HepG2 (cell line): Measurements from ENCODE around the gene ZNF683. TPM values are rescaled to one million over a fixed set of nuclear protein-coding genes. Genes with fewer than 3 reads are reported as not detected.

Source experiments
- HOXD1 ChIP-seq: sonication (generic); formaldehyde crosslinking; IDR thresholded peaks from 2 replicates; pipeline ENCODE4 v1.5.0; 2020; ENCODE audit warnings: missing genetic modification reagents
- MATR3 ChIP-seq: sonication (generic); formaldehyde crosslinking; IDR thresholded peaks from 2 replicates; pipeline ENCODE4 v1.4.0; 2020; ENCODE audit warnings: missing genetic modification reagents
- NFE2 ChIP-seq: sonication (generic); formaldehyde crosslinking; IDR thresholded peaks from 2 replicates; pipeline ENCODE4 v1.4.0; 2020; ENCODE audit warnings: missing genetic modification reagents
- PAX8 ChIP-seq: sonication (generic); formaldehyde crosslinking; IDR thresholded peaks from 2 replicates; pipeline ENCODE4 v1.8.0; 2022; ENCODE audit warnings: mild to moderate bottlenecking, missing genetic modification reagents, borderline replicate concordance
- PCBP2 ChIP-seq: fragments of 200-400 bp; formaldehyde crosslinking; optimal IDR thresholded peaks from 2 replicates; pipeline ENCODE3; 2018; ENCODE audit warnings: low read length, low read depth; ENCODE audit not compliant: poor library complexity, severe bottlenecking
- PHF5A ChIP-seq: IDR thresholded peaks from one replicate; pipeline ENCODE4 v1.6.1; 2018; ENCODE audit warnings: low read depth, missing genetic modification reagents; ENCODE audit not compliant: unreplicated experiment
- RNF2 ChIP-seq: fragments of 450-650 bp; conservative IDR thresholded peaks from 2 replicates; pipeline ENCODE4 v1.6.1; 2016; ENCODE audit warnings: low read depth
- ZNF143 ChIP-seq: sonication (generic); formaldehyde crosslinking; IDR thresholded peaks from 2 replicates; pipeline ENCODE4 v1.4.0; 2020; ENCODE audit warnings: missing genetic modification reagents
- ZNF546 ChIP-seq: sonication (generic); formaldehyde crosslinking; conservative IDR thresholded peaks from 2 replicates; pipeline ENCODE4 v1.8.1; 2023; ENCODE audit warnings: mild to moderate bottlenecking, missing genetic modification reagents
- ZNF749 ChIP-seq: sonication (generic); formaldehyde crosslinking; IDR thresholded peaks from 2 replicates; pipeline ENCODE4 v1.8.0; 2022; ENCODE audit warnings: mild to moderate bottlenecking, missing genetic modification reagents, moderate library complexity, borderline replicate concordance
- polyA plus RNA-seq, 8 experiments: library from polyadenylated mRNA; depleted of rRNA in 3 of 8; stranded (reverse) in 7 of 8; unstranded in 1 of 8; fragments of >200 nt; fragmentation: Illumina TruSeq in 4 of 8; extraction: Trizol in 4 of 8; gene quantifications; 2 replicates each; pipeline versions ENCODE4 v1.2.1 to v1.2.3, GENCODE V29; 2011 to 2016; ENCODE audit warnings: low read depth in 4 of 8, missing spikeins in 1 of 8, mixed read lengths in 1 of 8; ENCODE audit not compliant: insufficient read depth in 1 of 8
- total RNA-seq, 5 experiments: library from RNA; depleted of rRNA; stranded (reverse); fragments of >200 nt; fragmentation: Illumina TruSeq; extraction: Trizol; gene quantifications; 2 replicates each; pipeline ENCODE4 v1.2.3, GENCODE V29; 2016; ENCODE audit warnings: low read depth in 1 of 5
- TF ChIP-seq, protein P1 (sequence below): sonication (generic); formaldehyde crosslinking; IDR thresholded peaks from 2 replicates; pipeline ENCODE4 v1.8.0; 2022; ENCODE audit warnings: mild to moderate bottlenecking, missing genetic modification reagents, moderate library complexity
- TF ChIP-seq, protein P2 (sequence below), 2 experiments: fragments of 450-650 bp in 1 of 2; sonication (generic) in 1 of 2; formaldehyde crosslinking; IDR thresholded peaks; 2 replicates each; pipeline versions ENCODE4 v1.5.0 to v1.8.0; 2020 to 2022; ENCODE audit warnings: mild to moderate bottlenecking in 1 of 2, missing genetic modification reagents in 1 of 2
- TF ChIP-seq, protein P3 (sequence below): sonication (generic); formaldehyde crosslinking; IDR thresholded peaks from 2 replicates; pipeline ENCODE4 v1.4.0; 2020; ENCODE audit warnings: missing genetic modification reagents
- TF ChIP-seq, protein P4 (sequence below): sonication (generic); formaldehyde crosslinking; IDR thresholded peaks from 2 replicates; pipeline ENCODE4 v1.4.0; 2020; ENCODE audit warnings: low read depth, missing genetic modification reagents
- TF ChIP-seq, protein P5 (sequence below): sonication (generic); formaldehyde crosslinking; IDR thresholded peaks from 2 replicates; pipeline ENCODE4 v1.4.0; 2020; ENCODE audit warnings: missing genetic modification reagents, low read depth, mild to moderate bottlenecking, borderline replicate concordance
- TF ChIP-seq, protein P6 (sequence below): sonication (generic); formaldehyde crosslinking; IDR thresholded peaks from 2 replicates; pipeline ENCODE4 v1.4.0; 2020; ENCODE audit warnings: mild to moderate bottlenecking, missing genetic modification reagents, borderline replicate concordance

The ZNF683 gene
- total and polyA plus RNA-seq, 2 of the 13 experiments (the other 11 are each of a cell fraction or from before 2014, with no cell fraction given) = not detected

DNA sequence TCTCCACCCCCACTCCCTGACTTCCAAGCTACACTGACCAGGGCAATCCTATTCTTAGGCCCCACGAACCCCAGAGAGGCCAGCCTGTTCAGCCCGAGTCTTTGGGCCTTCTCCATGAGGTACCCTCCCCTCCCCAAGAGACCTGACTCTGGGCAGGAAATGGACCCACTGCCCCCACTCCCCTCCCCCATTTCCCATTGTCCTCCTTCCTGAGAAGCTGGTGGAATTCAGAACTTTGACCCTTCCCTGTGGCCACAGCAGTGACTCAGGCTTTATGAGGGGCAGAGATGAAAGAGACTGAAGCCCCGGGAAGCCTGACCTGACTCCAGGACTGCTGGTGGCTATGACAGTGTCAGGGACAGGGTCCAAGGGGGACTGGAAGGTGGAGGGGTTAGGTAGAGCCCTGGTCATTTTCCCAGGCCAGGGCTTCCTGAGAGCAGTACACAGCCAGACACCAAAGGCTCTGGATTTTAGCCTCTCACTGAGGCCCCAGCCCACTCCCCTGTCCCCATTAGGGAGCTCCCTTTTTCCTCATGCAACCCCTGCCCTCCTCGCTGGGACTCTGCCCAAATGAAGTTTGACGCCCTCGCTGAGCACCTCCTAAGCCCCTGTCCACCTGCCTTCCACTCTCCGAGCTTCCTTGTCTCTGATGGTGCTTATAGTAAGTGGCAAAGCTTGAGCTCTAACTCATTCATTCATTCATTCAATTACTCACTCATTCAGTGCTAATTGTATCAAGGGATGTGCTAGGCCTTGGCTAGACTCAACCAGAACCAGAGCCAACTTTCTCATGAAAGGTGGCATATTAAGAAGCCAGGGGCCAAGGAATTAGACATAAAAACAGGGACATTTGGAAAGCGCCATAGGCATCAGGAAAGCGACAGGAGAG lies 21.6 kb downstream of the ZNF683 start (continued):
- TF ChIP-seq, protein P1, sequence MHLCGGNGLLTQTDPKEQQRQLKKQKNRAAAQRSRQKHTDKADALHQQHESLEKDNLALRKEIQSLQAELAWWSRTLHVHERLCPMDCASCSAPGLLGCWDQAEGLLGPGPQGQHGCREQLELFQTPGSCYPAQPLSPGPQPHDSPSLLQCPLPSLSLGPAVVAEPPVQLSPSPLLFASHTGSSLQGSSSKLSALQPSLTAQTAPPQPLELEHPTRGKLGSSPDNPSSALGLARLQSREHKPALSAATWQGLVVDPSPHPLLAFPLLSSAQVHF = no peak
- TF ChIP-seq, protein P2, sequence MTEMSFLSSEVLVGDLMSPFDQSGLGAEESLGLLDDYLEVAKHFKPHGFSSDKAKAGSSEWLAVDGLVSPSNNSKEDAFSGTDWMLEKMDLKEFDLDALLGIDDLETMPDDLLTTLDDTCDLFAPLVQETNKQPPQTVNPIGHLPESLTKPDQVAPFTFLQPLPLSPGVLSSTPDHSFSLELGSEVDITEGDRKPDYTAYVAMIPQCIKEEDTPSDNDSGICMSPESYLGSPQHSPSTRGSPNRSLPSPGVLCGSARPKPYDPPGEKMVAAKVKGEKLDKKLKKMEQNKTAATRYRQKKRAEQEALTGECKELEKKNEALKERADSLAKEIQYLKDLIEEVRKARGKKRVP (CRISPR knock-in tag; IDR thresholded peaks at IDR 0.05) = peak in 1 of 2 experiments; percentile 65; a peak in 2 of 4 replicates
- peak; percentile 94 for TF ChIP-seq NFE2 (CRISPR knock-in tag)
- peak; percentile 47; the same call in 1 of the 2 replicates for TF ChIP-seq HOXD1 (CRISPR knock-in tag)
- TF ChIP-seq ZNF749 = no peak
- TF ChIP-seq, protein P3, sequence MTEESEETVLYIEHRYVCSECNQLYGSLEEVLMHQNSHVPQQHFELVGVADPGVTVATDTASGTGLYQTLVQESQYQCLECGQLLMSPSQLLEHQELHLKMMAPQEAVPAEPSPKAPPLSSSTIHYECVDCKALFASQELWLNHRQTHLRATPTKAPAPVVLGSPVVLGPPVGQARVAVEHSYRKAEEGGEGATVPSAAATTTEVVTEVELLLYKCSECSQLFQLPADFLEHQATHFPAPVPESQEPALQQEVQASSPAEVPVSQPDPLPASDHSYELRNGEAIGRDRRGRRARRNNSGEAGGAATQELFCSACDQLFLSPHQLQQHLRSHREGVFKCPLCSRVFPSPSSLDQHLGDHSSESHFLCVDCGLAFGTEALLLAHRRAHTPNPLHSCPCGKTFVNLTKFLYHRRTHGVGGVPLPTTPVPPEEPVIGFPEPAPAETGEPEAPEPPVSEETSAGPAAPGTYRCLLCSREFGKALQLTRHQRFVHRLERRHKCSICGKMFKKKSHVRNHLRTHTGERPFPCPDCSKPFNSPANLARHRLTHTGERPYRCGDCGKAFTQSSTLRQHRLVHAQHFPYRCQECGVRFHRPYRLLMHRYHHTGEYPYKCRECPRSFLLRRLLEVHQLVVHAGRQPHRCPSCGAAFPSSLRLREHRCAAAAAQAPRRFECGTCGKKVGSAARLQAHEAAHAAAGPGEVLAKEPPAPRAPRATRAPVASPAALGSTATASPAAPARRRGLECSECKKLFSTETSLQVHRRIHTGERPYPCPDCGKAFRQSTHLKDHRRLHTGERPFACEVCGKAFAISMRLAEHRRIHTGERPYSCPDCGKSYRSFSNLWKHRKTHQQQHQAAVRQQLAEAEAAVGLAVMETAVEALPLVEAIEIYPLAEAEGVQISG = peak; percentile 59
- TF ChIP-seq, protein P4, sequence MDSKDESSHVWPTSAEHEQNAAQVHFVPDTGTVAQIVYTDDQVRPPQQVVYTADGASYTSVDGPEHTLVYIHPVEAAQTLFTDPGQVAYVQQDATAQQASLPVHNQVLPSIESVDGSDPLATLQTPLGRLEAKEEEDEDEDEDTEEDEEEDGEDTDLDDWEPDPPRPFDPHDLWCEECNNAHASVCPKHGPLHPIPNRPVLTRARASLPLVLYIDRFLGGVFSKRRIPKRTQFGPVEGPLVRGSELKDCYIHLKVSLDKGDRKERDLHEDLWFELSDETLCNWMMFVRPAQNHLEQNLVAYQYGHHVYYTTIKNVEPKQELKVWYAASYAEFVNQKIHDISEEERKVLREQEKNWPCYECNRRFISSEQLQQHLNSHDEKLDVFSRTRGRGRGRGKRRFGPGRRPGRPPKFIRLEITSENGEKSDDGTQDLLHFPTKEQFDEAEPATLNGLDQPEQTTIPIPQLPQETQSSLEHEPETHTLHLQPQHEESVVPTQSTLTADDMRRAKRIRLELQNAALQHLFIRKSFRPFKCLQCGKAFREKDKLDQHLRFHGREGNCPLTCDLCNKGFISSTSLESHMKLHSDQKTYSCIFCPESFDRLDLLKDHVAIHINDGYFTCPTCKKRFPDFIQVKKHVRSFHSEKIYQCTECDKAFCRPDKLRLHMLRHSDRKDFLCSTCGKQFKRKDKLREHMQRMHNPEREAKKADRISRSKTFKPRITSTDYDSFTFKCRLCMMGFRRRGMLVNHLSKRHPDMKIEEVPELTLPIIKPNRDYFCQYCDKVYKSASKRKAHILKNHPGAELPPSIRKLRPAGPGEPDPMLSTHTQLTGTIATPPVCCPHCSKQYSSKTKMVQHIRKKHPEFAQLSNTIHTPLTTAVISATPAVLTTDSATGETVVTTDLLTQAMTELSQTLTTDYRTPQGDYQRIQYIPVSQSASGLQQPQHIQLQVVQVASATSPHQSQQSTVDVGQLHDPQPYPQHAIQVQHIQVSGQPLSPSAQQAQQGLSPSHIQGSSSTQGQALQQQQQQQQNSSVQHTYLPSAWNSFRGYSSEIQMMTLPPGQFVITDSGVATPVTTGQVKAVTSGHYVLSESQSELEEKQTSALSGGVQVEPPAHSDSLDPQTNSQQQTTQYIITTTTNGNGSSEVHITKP (CRISPR knock-in tag) = peak; percentile 32; the same call in 1 of the 2 replicates
- 0 out of 2 replicates have a peak, but pooled peaks have one; percentile 54 for TF ChIP-seq PAX8 (CRISPR knock-in tag)
- TF ChIP-seq PCBP2 = peak; percentile 55
- TF ChIP-seq ZNF546 = peak; percentile 47; the same call in 1 of the 2 replicates
- TF ChIP-seq PHF5A (CRISPR knock-in tag) = peak; percentile 51
- TF ChIP-seq, protein P5, sequence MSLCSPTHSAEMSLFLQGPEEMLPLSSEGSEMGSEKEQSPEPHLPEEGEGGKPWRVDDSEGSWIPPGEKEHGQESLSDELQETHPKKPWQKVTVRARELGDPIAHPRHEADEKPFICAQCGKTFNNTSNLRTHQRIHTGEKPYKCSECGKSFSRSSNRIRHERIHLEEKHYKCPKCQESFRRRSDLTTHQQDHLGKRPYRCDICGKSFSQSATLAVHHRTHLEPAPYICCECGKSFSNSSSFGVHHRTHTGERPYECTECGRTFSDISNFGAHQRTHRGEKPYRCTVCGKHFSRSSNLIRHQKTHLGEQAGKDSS (CRISPR knock-in tag) = peak; percentile 94
- TF ChIP-seq ZNF143 (CRISPR knock-in tag) = peak; percentile 69; the same call in 1 of the 2 replicates
- no peak for TF ChIP-seq MATR3 (CRISPR knock-in tag)
- TF ChIP-seq, protein P6, sequence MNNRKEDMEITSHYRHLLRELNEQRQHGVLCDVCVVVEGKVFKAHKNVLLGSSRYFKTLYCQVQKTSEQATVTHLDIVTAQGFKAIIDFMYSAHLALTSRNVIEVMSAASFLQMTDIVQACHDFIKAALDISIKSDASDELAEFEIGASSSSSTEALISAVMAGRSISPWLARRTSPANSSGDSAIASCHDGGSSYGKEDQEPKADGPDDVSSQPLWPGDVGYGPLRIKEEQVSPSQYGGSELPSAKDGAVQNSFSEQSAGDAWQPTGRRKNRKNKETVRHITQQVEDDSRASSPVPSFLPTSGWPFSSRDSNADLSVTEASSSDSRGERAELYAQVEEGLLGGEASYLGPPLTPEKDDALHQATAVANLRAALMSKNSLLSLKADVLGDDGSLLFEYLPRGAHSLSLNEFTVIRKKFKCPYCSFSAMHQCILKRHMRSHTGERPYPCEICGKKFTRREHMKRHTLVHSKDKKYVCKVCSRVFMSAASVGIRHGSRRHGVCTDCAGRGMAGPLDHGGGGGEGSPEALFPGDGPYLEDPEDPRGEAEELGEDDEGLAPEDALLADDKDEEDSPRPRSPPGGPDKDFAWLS (CRISPR knock-in tag) = no peak; the same call in 1 of the 2 replicates
- no peak for TF ChIP-seq RNF2
